ENCODE results near the gene TGFBR3. TPM values are rescaled to one million over a fixed set of nuclear protein-coding genes. Genes with fewer than 3 reads are reported as not detected.

TGFBR3 gene
- total RNA-seq, 2 donors from 2014 or later = 14.4 to 27.8 TPM

GRCh38 chr1:91735266-91735845, 150.6 kb downstream of the TGFBR3 start:
- no peak for DNase-seq
- intact Hi-C loops (cut with DNase I, micrococcal nuclease) = no loop called here
- ATAC-seq = no peak

DNA sequence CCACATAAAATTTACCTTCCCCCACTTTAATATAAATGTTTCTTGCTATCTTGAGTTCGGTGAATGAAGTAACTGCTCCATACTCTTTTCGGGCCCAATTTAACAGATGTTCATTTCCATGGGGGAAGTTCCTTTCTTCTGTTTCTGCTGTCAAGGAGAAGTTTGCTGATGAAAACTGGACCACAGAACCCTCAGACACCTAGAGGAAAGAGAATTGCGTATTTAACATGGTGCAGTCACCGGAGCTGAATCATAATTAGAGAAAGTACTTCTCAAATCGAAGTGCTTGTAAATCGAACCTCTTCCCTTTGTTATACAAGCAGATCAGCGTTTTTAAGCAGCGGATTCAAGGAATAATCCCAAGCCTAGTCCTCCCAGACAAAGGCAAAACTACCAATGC, 151.2 kb downstream of the TGFBR3 start:
- intact Hi-C loops (cut with DNase I, micrococcal nuclease) = no loop called here
- ATAC-seq (no peak), DNase-seq (no peak)

GRCh38 chr1:91733108-91733710, 152.7 kb downstream of the TGFBR3 start:
- DNase-seq (no peak), ATAC-seq (no peak)
- intact Hi-C loops (cut with DNase I, micrococcal nuclease) = no loop called here

DNA sequence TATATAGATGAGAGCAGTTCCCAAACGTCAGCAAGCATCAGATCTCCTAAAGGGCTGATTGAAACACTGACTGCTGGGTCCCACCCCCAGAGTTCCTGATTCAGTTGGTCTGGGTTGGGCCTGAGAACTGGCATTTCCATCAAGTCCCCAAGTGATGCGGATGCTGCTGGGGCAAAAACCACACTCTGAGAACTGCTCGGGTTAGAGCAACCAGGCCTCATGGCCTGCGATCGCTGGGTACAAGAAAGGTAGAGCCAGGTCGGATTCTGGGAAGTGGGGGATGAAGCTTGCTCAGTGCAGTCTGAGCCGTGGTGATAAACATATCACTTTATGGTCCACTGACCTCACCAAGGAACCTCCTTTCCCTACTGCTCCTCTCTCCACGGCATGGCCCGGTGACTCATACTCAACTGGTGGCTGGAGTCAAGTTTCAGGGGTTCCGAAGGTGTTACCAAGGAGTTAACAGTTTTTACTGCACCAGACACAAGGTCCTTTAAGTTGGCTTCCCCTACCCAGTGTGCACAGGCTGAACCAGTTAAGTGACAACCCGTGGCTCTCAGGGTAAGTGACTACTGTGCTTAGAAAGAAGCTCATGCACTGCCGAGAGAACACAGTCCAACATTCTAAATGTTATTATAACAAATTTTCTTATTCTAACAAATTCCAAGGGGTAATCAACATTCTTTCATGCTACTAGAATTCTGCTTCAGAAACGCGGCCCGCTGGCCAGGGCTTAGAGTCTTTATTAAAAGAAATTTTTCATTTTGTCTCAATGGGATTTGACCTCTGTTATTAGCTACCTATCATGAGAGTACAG, 153.5 kb downstream of the TGFBR3 start:
- intact Hi-C loops (cut with DNase I, micrococcal nuclease) = no loop called here
- no peak for ATAC-seq
- no peak for DNase-seq

DNA sequence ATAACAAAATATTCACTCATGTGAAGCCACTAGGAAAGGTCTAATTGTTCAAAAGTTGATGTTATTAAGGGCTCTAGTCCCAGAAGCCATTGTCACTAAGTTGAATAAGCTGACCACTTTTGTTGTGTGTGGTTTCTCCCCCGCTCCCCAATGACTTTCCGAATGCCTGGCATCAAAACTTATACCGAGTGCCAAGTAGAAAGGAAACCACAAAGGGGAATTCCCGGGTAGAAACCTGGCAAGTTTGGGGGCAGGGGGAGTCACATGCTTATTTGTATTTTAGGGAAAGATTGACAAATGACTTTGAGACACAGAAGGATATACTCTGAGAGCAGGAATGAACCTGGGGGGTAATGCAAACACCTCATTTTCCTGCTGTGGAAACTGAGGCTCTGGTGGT, 154.1 kb downstream of the TGFBR3 start:
- intact Hi-C loops (cut with DNase I, micrococcal nuclease) = no loop called here

DNA sequence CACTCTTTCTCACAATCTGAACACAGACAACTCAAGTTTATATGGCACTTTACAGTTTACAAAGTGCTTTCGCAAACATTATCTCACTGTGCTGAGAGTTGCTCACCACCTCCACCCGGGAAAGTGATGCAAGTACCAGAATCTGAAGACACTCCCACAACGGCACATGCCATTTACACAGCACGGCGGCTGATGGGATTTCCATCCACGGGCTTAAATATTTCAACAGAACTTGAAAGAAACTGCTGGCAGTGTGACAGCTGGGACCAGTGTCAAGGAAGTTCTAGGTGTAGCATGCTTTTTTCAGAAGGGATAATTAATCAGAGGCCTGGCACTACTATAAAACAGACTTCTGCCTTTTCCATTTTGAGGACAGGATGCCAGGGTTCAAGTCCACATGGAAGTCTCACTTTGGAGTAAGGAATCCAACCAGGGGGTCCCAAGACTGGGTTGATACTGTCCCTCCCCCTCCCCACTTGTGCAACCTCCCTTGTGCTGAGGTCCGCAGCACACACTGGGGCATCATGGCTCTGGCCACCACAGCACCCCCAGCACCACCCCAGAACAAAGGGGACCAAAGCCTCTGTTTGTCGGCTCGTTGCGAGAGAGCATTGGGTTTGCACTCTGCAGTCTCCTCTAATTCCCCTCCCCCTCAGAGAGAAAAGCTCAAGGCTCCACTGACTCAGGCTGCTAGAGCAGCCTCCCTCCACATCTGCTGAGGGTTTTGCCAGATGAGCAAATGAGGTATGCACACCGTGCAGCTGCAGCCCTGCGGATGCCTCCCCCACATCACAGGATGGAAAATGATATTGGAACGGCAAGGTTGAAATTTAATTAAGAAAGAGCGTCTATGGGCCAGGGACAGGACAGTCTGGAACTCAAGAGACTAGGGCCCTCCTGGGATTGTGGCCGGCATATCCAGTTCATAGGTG, 154.9 kb downstream of the TGFBR3 start:
- ATAC-seq (no peak), DNase-seq (peak in 1 of 2 donors; percentile 51)
- intact Hi-C loops (cut with DNase I, micrococcal nuclease) = no loop called here

More for the DNA sequence above, 154.1 kb downstream of the TGFBR3 start:
- DNase-seq (no peak), ATAC-seq (no peak)

- no peak for ATAC-seq
- DNase-seq = no peak
- intact Hi-C loops (cut with DNase I, micrococcal nuclease) = no loop called here
Observed at GRCh38 chr1:91729621-91730358, 156.2 kb downstream of the TGFBR3 start.

GRCh38 chr1:91727763-91728162, 158.2 kb downstream of the TGFBR3 start:
- DNase-seq = no peak
- intact Hi-C loops (cut with DNase I, micrococcal nuclease) = no loop called here
- no peak for ATAC-seq

- peak; percentile 31 for ATAC-seq
- intact Hi-C loops (cut with DNase I, micrococcal nuclease) = no loop called here
- no peak for DNase-seq
Observed at GRCh38 chr1:91725989-91726721, 159.8 kb downstream of the TGFBR3 start.

DNA sequence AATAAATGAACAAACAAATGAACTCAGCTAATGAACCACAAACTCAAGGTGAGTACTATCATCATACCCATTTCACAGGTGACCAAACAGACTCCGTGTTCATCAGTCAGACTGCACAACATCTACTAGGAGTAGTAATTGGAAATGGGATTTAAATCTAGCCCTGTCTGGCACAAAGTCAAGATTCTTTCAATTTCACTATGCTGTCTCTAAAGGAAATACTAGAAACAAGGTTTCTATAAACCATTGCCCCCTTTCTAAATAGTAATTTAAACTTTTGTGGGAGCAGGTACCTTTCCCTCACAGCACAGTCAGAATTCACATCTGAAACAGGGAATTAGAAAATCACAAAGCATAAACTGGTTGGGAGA, 160.3 kb downstream of the TGFBR3 start:
- DNase-seq (no peak), ATAC-seq (no peak)
- intact Hi-C loops (cut with DNase I, micrococcal nuclease) = no loop called here

DNA sequence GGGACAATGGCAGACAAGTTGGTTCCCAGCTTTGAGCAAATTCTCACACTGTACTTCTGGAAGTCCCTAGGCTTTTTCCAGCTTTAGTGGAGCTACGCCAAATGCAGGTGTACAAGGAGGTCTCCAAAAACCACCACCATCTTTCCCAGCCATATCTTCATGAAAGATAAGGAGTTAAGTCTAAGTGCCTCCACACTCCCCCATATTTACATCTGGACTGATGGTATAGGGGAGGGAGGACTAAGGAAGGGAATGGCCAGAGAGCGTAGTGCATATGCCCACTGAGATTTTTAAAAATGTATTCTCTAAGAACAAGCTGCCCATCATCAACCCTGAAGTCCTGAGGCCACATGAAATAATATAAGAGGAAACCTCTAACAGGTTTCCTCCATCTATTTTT, 161.3 kb downstream of the TGFBR3 start:
- ATAC-seq = no peak
- intact Hi-C loops (cut with DNase I, micrococcal nuclease) = no loop called here
- no peak for DNase-seq

DNA sequence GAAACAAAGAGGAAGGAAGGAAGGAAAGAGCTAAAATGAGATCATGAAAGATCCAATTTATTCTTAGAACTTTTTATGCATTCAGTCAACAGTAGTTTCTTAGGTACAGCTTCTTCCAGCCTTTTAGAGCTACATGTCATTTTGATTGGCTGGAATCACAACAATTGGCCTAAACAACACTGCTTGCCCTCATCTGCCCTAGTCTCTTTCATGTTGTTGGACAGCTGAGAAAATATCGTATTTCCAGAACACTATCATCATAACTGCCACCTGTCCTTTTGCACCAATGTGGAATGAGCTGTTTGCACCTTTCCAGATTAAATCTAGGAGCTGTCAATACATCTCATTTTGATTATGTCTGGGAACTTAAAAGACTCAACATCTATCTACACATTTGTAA, 161.7 kb downstream of the TGFBR3 start:
- intact Hi-C loops (cut with DNase I, micrococcal nuclease) = no loop called here
- ATAC-seq (no peak), DNase-seq (no peak)

- no peak for DNase-seq
- intact Hi-C loops (cut with DNase I, micrococcal nuclease) = no loop called here
- no peak for ATAC-seq
Observed at GRCh38 chr1:91720044-91720443, 165.9 kb downstream of the TGFBR3 start.

DNA sequence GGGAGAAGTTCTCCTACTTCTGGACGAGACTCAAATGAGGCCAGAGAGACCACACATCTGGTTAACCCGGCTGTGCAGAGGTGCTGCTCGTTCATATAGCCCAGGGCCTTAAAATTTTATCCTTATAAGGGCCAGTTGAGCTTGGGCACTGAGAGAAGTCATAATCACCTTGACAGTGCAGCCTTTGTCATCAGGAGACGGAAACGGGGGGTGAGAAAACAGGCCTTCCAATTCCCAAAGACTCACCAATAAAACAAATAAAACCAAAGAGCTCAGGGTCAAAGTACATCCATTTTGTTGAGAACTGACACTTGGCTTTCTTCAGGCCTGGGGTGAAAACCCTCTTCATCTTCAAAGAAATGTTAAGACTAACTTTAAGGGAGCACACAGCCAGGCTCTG, 167.1 kb downstream of the TGFBR3 start:
- DNase-seq (no peak), ATAC-seq (peak; percentile 69)
- intact Hi-C loops (cut with DNase I, micrococcal nuclease) = no loop called here

- DNase-seq = no peak
- intact Hi-C loops (cut with DNase I, micrococcal nuclease) = no loop called here
- ATAC-seq = no peak
Observed at GRCh38 chr1:91718368-91718767, 167.6 kb downstream of the TGFBR3 start.

- DNase-seq = no peak
- intact Hi-C loops (cut with DNase I, micrococcal nuclease) = no loop called here
- ATAC-seq = no peak
Observed at GRCh38 chr1:91717839-91718238, 168.1 kb downstream of the TGFBR3 start.

DNA sequence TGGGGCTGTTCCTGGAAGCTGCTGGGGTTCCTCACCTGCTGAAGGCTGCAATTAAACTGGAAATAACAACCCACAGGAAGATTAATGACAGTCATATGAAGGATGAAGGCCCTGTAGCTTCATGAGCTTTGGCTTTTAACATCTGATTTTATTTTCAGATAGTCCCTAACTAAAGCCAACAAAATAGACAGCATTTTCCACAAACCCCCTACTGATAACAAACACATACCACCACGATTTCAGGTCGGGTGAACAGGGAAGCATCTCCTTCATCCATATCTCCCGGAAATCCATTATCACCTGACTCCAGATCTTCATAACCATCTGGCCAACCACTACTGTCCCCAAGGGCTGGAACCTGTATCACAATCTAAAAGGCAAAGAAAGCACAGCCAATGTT, 169.6 kb downstream of the TGFBR3 start:
- ATAC-seq (no peak), DNase-seq (no peak)
- intact Hi-C loops (cut with DNase I, micrococcal nuclease) = no loop called here

DNA sequence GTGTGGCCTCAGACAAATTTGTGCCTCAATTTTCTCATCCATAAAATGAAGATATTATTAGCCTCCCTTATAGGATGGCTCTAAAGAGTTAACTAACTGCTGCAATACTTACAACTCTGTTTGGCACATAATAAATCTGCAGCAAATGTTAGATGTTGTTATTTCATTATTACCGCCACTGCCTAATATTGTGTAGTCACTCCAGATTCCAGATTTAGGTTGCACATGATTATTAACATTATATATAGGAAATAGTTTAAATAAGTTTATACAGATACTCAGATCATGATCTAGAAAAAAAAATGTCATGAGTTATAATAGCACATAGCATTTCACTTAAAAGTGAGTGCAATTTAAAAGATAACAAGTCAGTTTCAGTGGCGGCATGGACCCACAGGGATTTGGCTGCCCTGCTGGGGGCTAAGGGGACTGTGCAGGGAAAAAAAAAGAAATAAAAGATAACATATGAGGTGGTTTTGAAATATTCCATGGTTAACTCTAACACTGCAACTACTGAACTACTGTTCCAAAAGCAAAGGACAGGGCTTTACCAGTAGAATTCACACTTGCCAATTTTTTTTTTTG, 170.4 kb downstream of the TGFBR3 start:
- DNase-seq (no peak), ATAC-seq (no peak)
- intact Hi-C loops (cut with DNase I, micrococcal nuclease) = no loop called here
